Measurements from ENCODE around the gene NGRN. TPM values are rescaled to one million over a fixed set of nuclear protein-coding genes. Genes with fewer than 3 reads are reported as not detected.

The NGRN gene
- polyA plus RNA-seq, 1 of the 3 experiments (the other 2 are of a cell fraction) = 48.2 TPM

DNA sequence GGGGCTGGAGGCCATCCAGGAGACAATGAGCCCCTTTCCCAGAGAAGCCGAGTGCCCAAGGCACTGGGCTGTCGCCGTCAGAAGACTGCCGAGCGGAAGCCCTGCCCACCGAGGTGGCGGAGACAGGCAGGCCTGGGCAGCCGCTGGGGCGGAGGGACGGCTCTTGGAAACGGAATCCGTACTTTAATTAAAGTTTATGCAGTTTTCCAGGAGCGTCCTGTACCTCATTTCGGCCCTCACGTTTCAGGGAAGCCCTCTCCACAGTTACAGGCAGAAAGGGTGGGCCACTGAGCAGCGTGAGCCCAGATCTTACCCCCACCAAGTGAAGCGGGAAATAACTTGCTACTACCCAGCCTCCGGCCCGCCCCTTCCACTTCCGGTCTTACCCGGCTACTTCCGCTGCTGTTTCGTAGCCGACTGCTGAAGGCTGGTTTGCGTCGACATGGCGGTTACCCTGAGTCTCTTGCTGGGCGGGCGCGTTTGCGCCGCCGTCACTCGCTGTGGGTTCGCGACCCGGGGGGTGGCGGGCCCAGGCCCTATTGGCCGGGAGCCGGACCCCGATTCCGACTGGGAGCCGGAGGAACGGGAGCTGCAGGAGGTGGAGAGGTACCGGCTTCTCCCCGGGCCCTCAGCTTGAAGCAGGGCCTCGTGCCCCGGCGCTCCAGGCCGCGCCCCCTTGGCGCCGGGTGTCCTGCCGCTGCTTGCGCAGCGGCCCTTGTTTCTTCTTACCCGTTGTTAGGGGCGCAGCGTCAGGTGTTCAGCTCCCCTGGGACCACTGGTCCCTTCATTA lies at the start of gene NGRN (continued):
- TF ChIP-seq, protein P1, sequence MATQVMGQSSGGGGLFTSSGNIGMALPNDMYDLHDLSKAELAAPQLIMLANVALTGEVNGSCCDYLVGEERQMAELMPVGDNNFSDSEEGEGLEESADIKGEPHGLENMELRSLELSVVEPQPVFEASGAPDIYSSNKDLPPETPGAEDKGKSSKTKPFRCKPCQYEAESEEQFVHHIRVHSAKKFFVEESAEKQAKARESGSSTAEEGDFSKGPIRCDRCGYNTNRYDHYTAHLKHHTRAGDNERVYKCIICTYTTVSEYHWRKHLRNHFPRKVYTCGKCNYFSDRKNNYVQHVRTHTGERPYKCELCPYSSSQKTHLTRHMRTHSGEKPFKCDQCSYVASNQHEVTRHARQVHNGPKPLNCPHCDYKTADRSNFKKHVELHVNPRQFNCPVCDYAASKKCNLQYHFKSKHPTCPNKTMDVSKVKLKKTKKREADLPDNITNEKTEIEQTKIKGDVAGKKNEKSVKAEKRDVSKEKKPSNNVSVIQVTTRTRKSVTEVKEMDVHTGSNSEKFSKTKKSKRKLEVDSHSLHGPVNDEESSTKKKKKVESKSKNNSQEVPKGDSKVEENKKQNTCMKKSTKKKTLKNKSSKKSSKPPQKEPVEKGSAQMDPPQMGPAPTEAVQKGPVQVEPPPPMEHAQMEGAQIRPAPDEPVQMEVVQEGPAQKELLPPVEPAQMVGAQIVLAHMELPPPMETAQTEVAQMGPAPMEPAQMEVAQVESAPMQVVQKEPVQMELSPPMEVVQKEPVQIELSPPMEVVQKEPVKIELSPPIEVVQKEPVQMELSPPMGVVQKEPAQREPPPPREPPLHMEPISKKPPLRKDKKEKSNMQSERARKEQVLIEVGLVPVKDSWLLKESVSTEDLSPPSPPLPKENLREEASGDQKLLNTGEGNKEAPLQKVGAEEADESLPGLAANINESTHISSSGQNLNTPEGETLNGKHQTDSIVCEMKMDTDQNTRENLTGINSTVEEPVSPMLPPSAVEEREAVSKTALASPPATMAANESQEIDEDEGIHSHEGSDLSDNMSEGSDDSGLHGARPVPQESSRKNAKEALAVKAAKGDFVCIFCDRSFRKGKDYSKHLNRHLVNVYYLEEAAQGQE (IDR thresholded peaks at IDR 0.05; ENCODE audit: low read depth, low read length) = peak; percentile 29; the same call in 1 of the 2 replicates

DNA sequence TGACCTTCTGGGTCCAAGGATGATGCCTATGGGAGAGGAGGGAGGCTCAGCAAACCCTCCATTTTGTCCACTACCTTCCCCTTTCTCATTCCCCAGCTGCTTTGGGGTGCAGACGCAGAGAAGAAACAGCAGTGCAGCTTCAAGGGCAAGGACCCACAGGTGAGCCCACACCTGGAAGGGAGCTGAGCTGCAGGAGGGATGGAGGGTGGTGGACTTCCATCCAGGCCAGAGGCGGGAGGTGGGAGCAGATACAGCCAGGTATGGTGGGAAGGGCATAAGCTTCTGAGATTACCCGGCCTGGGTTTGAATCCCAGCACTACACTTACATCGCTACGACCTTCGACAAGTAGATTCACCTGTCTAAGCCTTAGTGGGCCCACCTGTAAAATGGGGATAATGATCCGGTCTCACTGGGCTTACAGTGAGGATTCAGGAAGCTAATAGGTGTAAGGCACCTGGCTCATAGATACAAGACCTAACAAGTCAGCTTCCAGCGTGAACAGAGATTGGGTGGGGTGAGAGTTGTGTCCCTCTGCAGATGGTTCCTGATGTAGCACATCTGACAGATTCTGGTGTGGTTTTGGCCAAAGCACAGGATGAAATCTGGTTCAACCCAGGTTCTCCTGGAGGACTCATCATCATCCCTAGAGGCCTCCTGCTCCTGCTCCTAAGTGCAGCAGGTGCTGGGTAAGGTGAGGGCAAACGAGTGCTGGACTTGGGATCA lies 47.6 kb upstream of the NGRN start:
- WGBS (ENCODE audit: low lambda C conversion rate) = 97% methylated on average over 9 of the region's 9 CpGs
- POLR2A ChIA-PET = no interaction called here
- no peak overlapping the region for H3K9ac ChIP-seq

More for the DNA sequence above, 47.6 kb upstream of the NGRN start:
- Histone ChIP-seq H2AFZ (ENCODE audit: low read depth) (no peak overlapping the region), H3K4me1 (ENCODE audit: control insufficient read depth in 1 of 2, insufficient read depth in 2 of 2, low read depth in 1 of 2, low read length in 1 of 2) (peaks cover 0 to 20% of the 10 kb centered on the region in 2 experiments; a peak in 2 of 4 replicates), H3F3A (replicated peaks; ENCODE audit: insufficient read depth) (no peaks in the 10 kb centered on the region), H3K4me2 (no peak overlapping the region), H3K4me3 (ENCODE audit: low read depth in 2 of 2, low read length in 1 of 2) (no peak overlapping the region), H3K27ac (ENCODE audit: low read depth in 2 of 2, low read length in 1 of 2) (no peak overlapping the region), H3K9me3 (no peaks in the 10 kb centered on the region), H3K27me3 (ENCODE audit: insufficient read depth) (no peaks in the 10 kb centered on the region), H4K20me1 (ENCODE audit: insufficient read depth) (no peaks in the 10 kb centered on the region), H3K36me3 (replicated peaks in 1 of 2; ENCODE audit: control insufficient read depth in 1 of 2, insufficient read depth in 2 of 2, low read length in 1 of 2) (peaks cover 6 to 10% of the 10 kb centered on the region in 2 experiments), H3K79me2 (ENCODE audit: insufficient read depth) (peaks cover 5% of the 10 kb centered on the region; the same call in 1 of the 2 replicates), H3K9me2 (no peaks in the 10 kb centered on the region)
- CTCF ChIA-PET = interaction anchor here (0.6 to 7.1 kb wide), 9 partner anchors 14 to 250 kb away, joined by 3 to 74 read pairs (median 5); partner anchors contain the start of genes CIB1, GDPGP1, NGRN and SEMA4B
- no peak for DNase-seq
- TF ChIP-seq, protein P2, sequence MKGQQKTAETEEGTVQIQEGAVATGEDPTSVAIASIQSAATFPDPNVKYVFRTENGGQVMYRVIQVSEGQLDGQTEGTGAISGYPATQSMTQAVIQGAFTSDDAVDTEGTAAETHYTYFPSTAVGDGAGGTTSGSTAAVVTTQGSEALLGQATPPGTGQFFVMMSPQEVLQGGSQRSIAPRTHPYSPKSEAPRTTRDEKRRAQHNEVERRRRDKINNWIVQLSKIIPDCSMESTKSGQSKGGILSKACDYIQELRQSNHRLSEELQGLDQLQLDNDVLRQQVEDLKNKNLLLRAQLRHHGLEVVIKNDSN (IDR thresholded peaks at IDR 0.05; ENCODE audit: borderline replicate concordance, low read depth) = no peak
- TF ChIP-seq NRF1 (IDR thresholded peaks at IDR 0.05; ENCODE audit: low read depth, low read length) = no peak
- no peak for TF ChIP-seq FOSL2 (IDR thresholded peaks at IDR 0.05; ENCODE audit: borderline replicate concordance, low read depth)
- TF ChIP-seq, protein P3, sequence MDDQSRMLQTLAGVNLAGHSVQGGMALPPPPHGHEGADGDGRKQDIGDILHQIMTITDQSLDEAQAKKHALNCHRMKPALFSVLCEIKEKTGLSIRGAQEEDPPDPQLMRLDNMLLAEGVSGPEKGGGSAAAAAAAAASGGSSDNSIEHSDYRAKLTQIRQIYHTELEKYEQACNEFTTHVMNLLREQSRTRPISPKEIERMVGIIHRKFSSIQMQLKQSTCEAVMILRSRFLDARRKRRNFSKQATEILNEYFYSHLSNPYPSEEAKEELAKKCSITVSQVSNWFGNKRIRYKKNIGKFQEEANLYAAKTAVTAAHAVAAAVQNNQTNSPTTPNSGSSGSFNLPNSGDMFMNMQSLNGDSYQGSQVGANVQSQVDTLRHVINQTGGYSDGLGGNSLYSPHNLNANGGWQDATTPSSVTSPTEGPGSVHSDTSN (IDR thresholded peaks at IDR 0.05) = no peak
- no peak for TF ChIP-seq FOXJ3 (CRISPR knock-in tag; IDR thresholded peaks at IDR 0.05)
- no peak for TF ChIP-seq TCF12 (IDR thresholded peaks at IDR 0.05)
